Endothelial cell of umbilical vein (primary cell): ENCODE measurements around the gene SEC22A. TPM values are rescaled to one million over a fixed set of nuclear protein-coding genes. Genes with fewer than 3 reads are reported as not detected.

Source experiments
- BruUV-seq: library from RNA; stranded (reverse); fragments of 400-500 nt; replicated peaks from 2 replicates; lab custom pipeline; 2021; lab: Mats Ljungman, UMichigan
- CTCF ChIA-PET: fragments of 300-600, 350-600 bp; sonication (Branson Sonifier 250); formaldehyde crosslinking; loops from one replicate; lab custom pipeline; 2021; ENCODE audit warnings: antibody characterized with exemption, inconsistent platforms; lab: Charles Lee
- POLR2A ChIA-PET: fragments of 300-600, 350-600 bp; sonication (Branson Sonifier 250); formaldehyde crosslinking; loops from one replicate; lab custom pipeline; 2021; ENCODE audit warnings: antibody characterized with exemption, inconsistent platforms; lab: Charles Lee
- DNase-seq: peaks from one replicate; pipeline ENCODE4 v3.0.0-alpha.2; 2011; ENCODE audit warnings: low read depth, low spot score
- FAIRE-seq: peaks from 2 replicates; lab custom pipeline; 2011; peaks lifted over from hg19 to GRCh38; lab: Jason Lieb, UNC
- H2AFZ ChIP-seq: 2 replicates; pipeline ENCODE4 v1.6.0; 2012; ENCODE audit warnings: low read depth, low read length, control low read depth, inconsistent platforms
- H3K27ac ChIP-seq: 2 replicates; pipeline ENCODE4 v1.5.1; 2011; ENCODE audit warnings: low read depth, mild to moderate bottlenecking, control low read depth, low read length, moderate library complexity; ENCODE audit not compliant: insufficient read depth
- H3K27me3 ChIP-seq, 2 experiments: 2 replicates each; pipeline versions ENCODE4 v1.6.0 to v1.6.1; 2011; ENCODE audit warnings: low read length in 2 of 2, mixed read lengths in 1 of 2; ENCODE audit not compliant: control insufficient read depth in 2 of 2, insufficient read depth in 2 of 2
- H3K36me3 ChIP-seq, 2 experiments: 2 replicates in 1 of 2; 3 replicates in 1 of 2; pipeline ENCODE4 v1.5.1; 2011; ENCODE audit warnings: low read length in 2 of 2, mild to moderate bottlenecking in 1 of 2, moderate library complexity in 1 of 2; ENCODE audit not compliant: control insufficient read depth in 2 of 2, insufficient read depth in 2 of 2; ENCODE audit errors: extremely low read depth in 1 of 2
- H3K4me1 ChIP-seq: 3 replicates; pipeline ENCODE4 v1.5.1; 2011; ENCODE audit warnings: mild to moderate bottlenecking, low read length; ENCODE audit not compliant: control insufficient read depth, insufficient read depth; ENCODE audit errors: extremely low read depth
- H3K4me2 ChIP-seq: 2 replicates; pipeline ENCODE4 v1.6.1; 2011; ENCODE audit warnings: low read length, control low read depth, mixed read lengths; ENCODE audit not compliant: insufficient read depth
- H3K4me3 ChIP-seq, 3 experiments: fragments of 200-600 bp in 1 of 3; sonication (generic), shearing (Covaris generic) in 1 of 3; replicated peaks in 1 of 3; 2 replicates each; pipeline ENCODE4 v1.5.1; 2011 to 2016; ENCODE audit warnings: control low read depth in 3 of 3, low read length in 3 of 3, mild to moderate bottlenecking in 2 of 3, inconsistent platforms in 1 of 3, low read depth in 1 of 3, moderate library complexity in 1 of 3; ENCODE audit not compliant: insufficient read depth in 1 of 3
- H3K79me2 ChIP-seq: 2 replicates; pipeline ENCODE4 v1.6.0; 2012; ENCODE audit warnings: low read length, inconsistent platforms; ENCODE audit not compliant: control insufficient read depth, insufficient read depth
- H3K9ac ChIP-seq: replicated peaks from 2 replicates; pipeline ENCODE3; 2011; ENCODE audit warnings: low read length, control low read depth; ENCODE audit not compliant: insufficient read depth; ENCODE audit errors: extremely low read depth
- H3K9me1 ChIP-seq: replicated peaks from 3 replicates; pipeline ENCODE4 v1.6.0; 2011; ENCODE audit warnings: mild to moderate bottlenecking, low read length; ENCODE audit not compliant: control insufficient read depth, insufficient read depth; ENCODE audit errors: extremely low read depth
- H3K9me3 ChIP-seq: replicated peaks from 2 replicates; pipeline ENCODE4 v1.5.1; 2012; ENCODE audit warnings: low read length, inconsistent platforms; ENCODE audit not compliant: control insufficient read depth, insufficient read depth
- H4K20me1 ChIP-seq: replicated peaks from 2 replicates; pipeline ENCODE3; 2011; ENCODE audit warnings: mild to moderate bottlenecking, low read length; ENCODE audit not compliant: control insufficient read depth, insufficient read depth; ENCODE audit errors: extremely low read depth
- CTCF ChIP-seq, 2 donors: IDR thresholded peaks; 1 replicate in 1 of 2; 2 replicates in 1 of 2; pipeline ENCODE4 v1.5.1; 2011; ENCODE audit warnings: low read length in 2 of 2, mild to moderate bottlenecking in 2 of 2, moderate library complexity in 2 of 2, control low read depth in 1 of 2, inconsistent platforms in 1 of 2, low read depth in 1 of 2; ENCODE audit not compliant: insufficient read depth in 1 of 2; ENCODE audit errors: extremely low read depth in 1 of 2
- EZH2 ChIP-seq: IDR thresholded peaks from 2 replicates; pipeline ENCODE4 v1.6.1; 2012; ENCODE audit warnings: borderline replicate concordance, low read depth, mild to moderate bottlenecking, moderate library complexity, low read length, inconsistent platforms; ENCODE audit not compliant: severe bottlenecking
- FOS ChIP-seq: IDR thresholded peaks from 2 replicates; pipeline ENCODE4 v1.6.1; 2011; ENCODE audit warnings: mild to moderate bottlenecking, low read length, moderate library complexity, borderline replicate concordance; ENCODE audit not compliant: insufficient read depth
- GATA2 ChIP-seq: IDR thresholded peaks from 2 replicates; pipeline ENCODE4 v1.7.0; 2011; ENCODE audit warnings: low read depth, mild to moderate bottlenecking, moderate library complexity, mixed read lengths, low read length; ENCODE audit not compliant: insufficient read length, insufficient read depth
- JUN ChIP-seq: IDR thresholded peaks from 2 replicates; pipeline ENCODE4 v1.6.1; 2011; ENCODE audit warnings: borderline replicate concordance, low read depth; ENCODE audit not compliant: insufficient read length, insufficient read depth
- MYC ChIP-seq: IDR thresholded peaks from one replicate; pipeline ENCODE4 v1.6.1; 2011; ENCODE audit warnings: mild to moderate bottlenecking, low read depth, low read length
- POLR2A ChIP-seq: IDR thresholded peaks from 2 replicates; pipeline ENCODE4 v1.6.1; 2012; ENCODE audit warnings: low read depth, mild to moderate bottlenecking, control low read depth, low read length
- POLR2AphosphoS5 ChIP-seq: IDR thresholded peaks from 2 replicates; pipeline ENCODE4 v1.6.1; 2012; ENCODE audit warnings: low read depth, mild to moderate bottlenecking, control low read depth, low read length, moderate library complexity; ENCODE audit not compliant: insufficient read depth
- dilution Hi-C: fragments of 300-500 bp; cut with MboI; formaldehyde crosslinking; loops from one replicate; pipeline ENCODE4 v1.15.0; 2019; ENCODE audit warnings: low sequenced_read_pairs; ENCODE audit not compliant: extremely low pct_ligation_motif_present
- intact Hi-C: fragments of 100-400 bp; cut with micrococcal nuclease; formaldehyde crosslinking; loops from one replicate; pipeline ENCODE4 v1.10.0; 2022
- polyA plus RNA-seq, 4 experiments: library from polyadenylated mRNA; depleted of rRNA in 3 of 4; stranded (reverse) in 3 of 4; unstranded in 1 of 4; fragments of >200 nt; gene quantifications; 2 replicates each; pipeline versions ENCODE4 v1.2.1 to v1.2.3, GENCODE V29; 2011 to 2012; ENCODE audit warnings: missing spikeins in 1 of 4
- total RNA-seq: library from RNA; stranded (reverse); gene quantifications from 2 replicates; pipeline ENCODE4 v1.2.3, GENCODE V29; 2021
- TF ChIP-seq, protein P1 (sequence below): IDR thresholded peaks from 2 replicates; pipeline ENCODE4 v1.6.1; 2011; ENCODE audit not compliant: insufficient read depth, insufficient read length

Gene SEC22A
- total and polyA plus RNA-seq, 2 donors (not counting 3 experiments of a cell fraction or from before 2014, with no cell fraction given) = 20.1 to 26.8 TPM

DNA sequence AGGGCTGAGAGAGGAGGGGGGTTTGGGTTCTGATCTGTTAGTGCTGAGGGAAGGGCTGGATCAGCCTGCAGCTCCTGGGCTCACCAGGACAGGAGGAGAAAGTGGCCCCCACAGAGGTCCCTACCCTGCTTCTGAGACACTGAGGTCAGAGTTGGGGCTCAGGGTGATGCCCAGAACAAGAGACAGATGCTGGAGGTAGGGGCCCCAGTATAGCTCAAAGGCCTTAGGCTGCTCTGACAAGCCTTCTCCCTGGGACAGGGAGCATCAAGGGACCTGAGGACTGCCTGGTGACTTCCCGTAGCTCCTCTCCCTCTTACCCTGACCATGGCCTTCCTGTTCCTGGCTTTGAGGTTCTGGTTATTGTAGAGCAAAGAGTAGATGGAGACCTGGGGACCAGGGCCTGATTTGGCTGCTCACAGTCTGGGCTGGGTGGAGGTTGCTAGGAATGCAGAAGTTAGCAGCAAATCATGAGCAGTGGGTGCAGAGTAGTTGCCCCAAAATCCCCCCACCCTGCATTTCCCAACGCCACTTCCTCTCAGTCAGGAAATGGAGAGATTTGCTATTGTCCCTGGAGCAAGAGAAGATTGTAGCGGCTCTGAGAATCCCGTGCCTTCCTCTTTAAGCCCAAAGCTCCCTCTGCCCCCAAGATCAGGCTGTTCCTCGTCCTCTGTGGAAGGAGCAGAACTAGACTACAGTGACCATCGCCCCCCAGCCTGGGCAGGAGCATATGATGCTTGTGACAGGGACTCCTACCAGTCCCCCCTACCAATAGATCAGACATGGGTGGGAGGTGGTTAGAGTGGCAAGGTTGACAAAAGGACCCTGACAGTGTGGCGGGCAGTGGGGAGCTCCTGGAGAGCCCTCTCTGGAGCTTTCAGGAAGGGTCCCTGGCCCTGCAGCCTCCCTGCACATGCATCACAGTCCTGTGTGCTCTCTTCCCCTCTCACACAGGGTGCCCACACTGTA is 47.4 kb upstream of the SEC22A start:
- TF ChIP-seq MYC = no peak
- no peak for TF ChIP-seq JUN
- no peak for TF ChIP-seq CTCF (IDR thresholded peaks at IDR 0.05; ENCODE audit: extremely low read depth in 1 of 2, insufficient read depth in 1 of 2, low read depth in 1 of 2, low read length in 2 of 2)
- no peak for TF ChIP-seq GATA2
- TF ChIP-seq FOS = no peak
- no peak for TF ChIP-seq POLR2AphosphoS5
- TF ChIP-seq, protein P1, sequence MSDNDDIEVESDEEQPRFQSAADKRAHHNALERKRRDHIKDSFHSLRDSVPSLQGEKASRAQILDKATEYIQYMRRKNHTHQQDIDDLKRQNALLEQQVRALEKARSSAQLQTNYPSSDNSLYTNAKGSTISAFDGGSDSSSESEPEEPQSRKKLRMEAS = no peak
- TF ChIP-seq POLR2A = no peak
- no peak for TF ChIP-seq EZH2
- Histone ChIP-seq H3K27me3 (no peaks in the 10 kb centered on the region), H3K9me3 (no peaks in the 10 kb centered on the region), H4K20me1 (no peaks in the 10 kb centered on the region), H3K27ac (no peak overlapping the region), H3K9me1 (no peaks in the 10 kb centered on the region), H3K9ac (no peak overlapping the region), H3K4me2 (no peak overlapping the region), H3K4me1 (peaks cover 10% of the 10 kb centered on the region), H3K79me2 (no peaks in the 10 kb centered on the region), H3K36me3 (peaks cover 22 to 42% of the 10 kb centered on the region in 2 experiments), H3K4me3 (no peak overlapping the region), H2AFZ (no peak overlapping the region)
- intact Hi-C loops (no loop called here), dilution Hi-C loops (no loop called here)
- DNase-seq (no peak), FAIRE-seq (no peak)
- no TSS peak for BruUV-seq
- ChIA-PET CTCF (no interaction called here), POLR2A (no interaction called here)
